ENCODE results near the gene NARF. TPM values are rescaled to one million over a fixed set of nuclear protein-coding genes. Genes with fewer than 3 reads are reported as not detected.
A peak's percentile ranks its signal among the peaks of the same experiment; 100 is the strongest.

Gene NARF
- polyA plus RNA-seq, 2 of the 4 experiments (the other 2 are of a cell fraction) = 51.2 to 89.6 TPM

DNA sequence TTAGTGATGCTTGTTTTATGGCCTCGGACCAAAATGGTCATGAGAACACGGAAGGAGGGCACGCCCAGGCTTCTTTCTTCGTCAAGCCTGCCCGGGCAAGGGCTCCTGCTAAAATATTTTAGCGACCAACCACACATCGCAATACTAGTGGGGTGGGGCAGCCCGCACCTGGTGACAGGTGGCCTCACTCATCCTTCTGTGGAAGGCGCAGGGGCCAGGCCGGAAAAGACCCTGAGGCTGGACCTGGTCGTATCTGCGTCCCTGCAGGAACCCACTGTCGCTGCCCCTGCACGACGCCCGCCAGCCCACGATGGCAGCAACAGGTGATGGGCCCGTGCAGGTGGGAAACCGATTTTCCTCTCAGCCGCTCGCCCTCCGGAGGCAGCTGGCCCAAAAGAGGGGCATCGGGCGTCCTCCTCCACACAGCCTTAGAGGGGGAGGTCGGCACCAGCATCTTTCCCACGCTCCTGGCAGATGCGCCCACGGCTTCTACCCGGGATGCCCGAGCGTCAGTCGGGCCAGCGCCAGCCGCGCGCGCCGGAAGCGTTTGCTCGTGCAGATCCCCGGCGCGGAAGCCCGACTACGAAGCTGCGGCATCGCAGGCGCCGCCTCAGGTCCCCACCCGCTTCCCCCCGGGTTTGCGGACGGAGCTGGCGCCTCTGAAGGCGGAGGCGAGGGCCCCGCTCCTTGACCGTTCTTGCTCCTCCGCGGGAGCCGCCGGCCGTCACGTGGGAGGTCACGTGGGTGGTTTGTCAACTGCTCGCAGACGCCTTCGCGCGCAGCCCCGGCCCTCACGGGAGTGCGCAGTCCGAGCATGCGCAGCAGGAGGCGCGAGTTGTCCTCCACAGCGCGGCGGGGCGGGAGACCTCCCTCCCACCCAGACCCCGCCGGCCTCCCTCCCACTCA, 38.2 kb downstream of the NARF start (continued):
- no peak for TF ChIP-seq NFE2L2 (conservative IDR thresholded peaks at IDR 0.05; ENCODE audit: low read length)
- TF ChIP-seq RAD21 (conservative IDR thresholded peaks at IDR 0.05 in 1 of 2, IDR thresholded peaks at IDR 0.05 in 1 of 2) = no peak
- peak; percentile 96 for TF ChIP-seq ATOH8 (CRISPR knock-in tag; IDR thresholded peaks at IDR 0.05; ENCODE audit: low read depth)
- TF ChIP-seq, protein P1, sequence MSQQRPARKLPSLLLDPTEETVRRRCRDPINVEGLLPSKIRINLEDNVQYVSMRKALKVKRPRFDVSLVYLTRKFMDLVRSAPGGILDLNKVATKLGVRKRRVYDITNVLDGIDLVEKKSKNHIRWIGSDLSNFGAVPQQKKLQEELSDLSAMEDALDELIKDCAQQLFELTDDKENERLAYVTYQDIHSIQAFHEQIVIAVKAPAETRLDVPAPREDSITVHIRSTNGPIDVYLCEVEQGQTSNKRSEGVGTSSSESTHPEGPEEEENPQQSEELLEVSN (IDR thresholded peaks at IDR 0.05; ENCODE audit: borderline replicate concordance, low read depth) = peak; percentile 99
- TF ChIP-seq RCOR1 (IDR thresholded peaks at IDR 0.05; ENCODE audit: low read depth, low read length) = no peak
- peak; percentile 100 for TF ChIP-seq USF2 (IDR thresholded peaks at IDR 0.05)
- peak; percentile 92; the same call in 1 of the 2 replicates for TF ChIP-seq RNF2 (IDR thresholded peaks at IDR 0.05; ENCODE audit: borderline replicate concordance, low read depth)
- TF ChIP-seq NPAS2 (CRISPR knock-in tag; IDR thresholded peaks at IDR 0.05; ENCODE audit: borderline replicate concordance) = peak; percentile 97
- peak; percentile 83 for TF ChIP-seq BCL3 (IDR thresholded peaks at IDR 0.05)
- TF ChIP-seq, protein P2, sequence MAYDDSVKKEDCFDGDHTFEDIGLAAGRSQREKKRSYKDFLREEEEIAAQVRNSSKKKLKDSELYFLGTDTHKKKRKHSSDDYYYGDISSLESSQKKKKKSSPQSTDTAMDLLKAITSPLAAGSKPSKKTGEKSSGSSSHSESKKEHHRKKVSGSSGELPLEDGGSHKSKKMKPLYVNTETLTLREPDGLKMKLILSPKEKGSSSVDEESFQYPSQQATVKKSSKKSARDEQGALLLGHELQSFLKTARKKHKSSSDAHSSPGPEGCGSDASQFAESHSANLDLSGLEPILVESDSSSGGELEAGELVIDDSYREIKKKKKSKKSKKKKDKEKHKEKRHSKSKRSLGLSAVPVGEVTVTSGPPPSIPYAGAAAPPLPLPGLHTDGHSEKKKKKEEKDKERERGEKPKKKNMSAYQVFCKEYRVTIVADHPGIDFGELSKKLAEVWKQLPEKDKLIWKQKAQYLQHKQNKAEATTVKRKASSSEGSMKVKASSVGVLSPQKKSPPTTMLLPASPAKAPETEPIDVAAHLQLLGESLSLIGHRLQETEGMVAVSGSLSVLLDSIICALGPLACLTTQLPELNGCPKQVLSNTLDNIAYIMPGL (CRISPR knock-in tag; IDR thresholded peaks at IDR 0.05; ENCODE audit: borderline replicate concordance) = peak; percentile 53; the same call in 1 of the 2 replicates
- peak; percentile 85; the same call in 1 of the 2 replicates for TF ChIP-seq PHF8 (IDR thresholded peaks at IDR 0.05; ENCODE audit: borderline replicate concordance, low read depth)
- TF ChIP-seq TFCP2L1 (CRISPR knock-in tag; IDR thresholded peaks at IDR 0.05) = peak; percentile 92
- peak; percentile 92; the same call in 1 of the 2 replicates for TF ChIP-seq HOXB5 (CRISPR knock-in tag; IDR thresholded peaks at IDR 0.05)

GRCh38 chr17:82497483-82498405, 39.2 kb downstream of the NARF start:
- Histone ChIP-seq H3K9me3 (no peaks in the 10 kb centered on the region), H3K4me1 (peaks cover 25% of the 10 kb centered on the region), H3K27ac (peak overlapping the region; percentile 76 to 86), H3K4me3 (peak overlapping the region; percentile 54), H3K4me2 (peak overlapping the region; percentile 95)
- peak; percentile 5 to 14; a peak in 4 of 6 replicates for ATAC-seq
- ChIA-PET POLR2A (no interaction called here), CTCF (interaction anchor here (0.7 to 2.3 kb wide), 5 partner anchors 9 to 138 kb away, joined by 3 to 10 read pairs (median 3); no protein-coding TSS in a partner anchor)
- 62% methylated on average over 51 of the region's 66 CpGs for WGBS (ENCODE audit: missing lambda C conversion rate)
- no peak for FAIRE-seq
- peak in 1 of 2 experiments; percentile 48 for DNase-seq (ENCODE audit: low read depth in 1 of 2, low spot score in 1 of 2)
- TF ChIP-seq, protein P3, sequence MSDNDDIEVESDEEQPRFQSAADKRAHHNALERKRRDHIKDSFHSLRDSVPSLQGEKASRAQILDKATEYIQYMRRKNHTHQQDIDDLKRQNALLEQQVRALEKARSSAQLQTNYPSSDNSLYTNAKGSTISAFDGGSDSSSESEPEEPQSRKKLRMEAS (IDR thresholded peaks at IDR 0.05) = peak; percentile 81; the same call in 1 of the 2 replicates
- TF ChIP-seq RNF2 (IDR thresholded peaks at IDR 0.05; ENCODE audit: borderline replicate concordance, low read depth) (peak; percentile 84; the same call in 1 of the 2 replicates), TFCP2L1 (CRISPR knock-in tag; IDR thresholded peaks at IDR 0.05) (peak; percentile 63; the same call in 1 of the 2 replicates), JUN (IDR thresholded peaks at IDR 0.05) (peak in 1 of 2 experiments; percentile 69; a peak in 2 of 5 replicates), ATOH8 (CRISPR knock-in tag; IDR thresholded peaks at IDR 0.05; ENCODE audit: low read depth) (peak; percentile 60; the same call in 1 of the 2 replicates), HEYL (CRISPR knock-in tag; IDR thresholded peaks at IDR 0.05) (no peak)
